ENCODE data around the gene ZNF451. TPM values are rescaled to one million over a fixed set of nuclear protein-coding genes. Genes with fewer than 3 reads are reported as not detected.

Gene ZNF451
- total RNA-seq, 1 donor from 2014 or later: 69.3 TPM

DNA sequence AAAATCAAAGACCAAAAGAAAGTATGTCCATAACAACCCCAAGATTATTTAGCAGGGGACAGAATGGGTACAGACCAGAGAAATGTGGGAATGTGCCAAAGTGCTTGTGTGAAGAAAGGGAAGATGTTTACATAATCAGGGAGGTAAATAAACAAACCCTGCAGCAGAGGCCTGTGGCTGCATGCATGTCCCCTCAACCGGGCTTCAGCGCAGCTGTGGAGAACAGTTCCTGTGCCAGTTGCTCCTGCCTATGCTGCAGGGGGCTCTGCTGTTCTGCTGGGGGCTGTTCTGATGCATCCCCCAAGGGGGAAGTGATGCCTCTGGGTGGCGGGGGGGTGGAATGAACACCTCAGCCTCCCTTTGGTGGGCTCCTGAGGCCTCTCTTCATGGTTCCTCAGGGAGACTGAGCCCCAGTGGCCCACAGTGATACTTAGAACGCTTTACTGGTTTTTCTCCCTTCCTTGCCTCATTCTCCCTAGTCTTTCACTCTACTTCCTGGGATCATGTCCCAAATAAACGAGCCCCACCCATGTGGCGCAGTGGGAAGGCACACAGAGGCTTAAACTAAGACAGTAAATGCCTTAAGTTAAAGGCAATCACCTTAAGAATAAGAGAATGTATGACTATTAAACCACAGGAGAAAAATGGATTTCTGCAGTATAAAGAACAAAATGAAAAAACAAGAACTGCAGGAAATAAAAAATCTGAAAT is 109.1 kb downstream of the ZNF451 start:
- H3K4me3 ChIP-seq (ENCODE audit: insufficient read depth, low read depth, low read length): no peak overlapping the region
- no peaks in the 10 kb centered on the region for H3K4me1 ChIP-seq (ENCODE audit: insufficient read depth, low read length)
- H3K27ac ChIP-seq (ENCODE audit: low read depth, low read length): no peak overlapping the region
- Mint-ChIP-seq H3K27ac (ENCODE audit: unreplicated experiment) (no peak overlapping the region), H3K36me3 (ENCODE audit: low read depth, unreplicated experiment) (peaks cover 3% of the 10 kb centered on the region), H3K9me3 (ENCODE audit: unreplicated experiment) (no peaks in the 10 kb centered on the region), H3K4me3 (ENCODE audit: unreplicated experiment) (no peak overlapping the region), H3K27me3 (ENCODE audit: low read depth, unreplicated experiment) (no peaks in the 10 kb centered on the region), H3K4me1 (ENCODE audit: low read depth, unreplicated experiment) (no peaks in the 10 kb centered on the region)
- FAIRE-seq: no peak
- no peaks in the 10 kb centered on the region for H3K36me3 ChIP-seq (ENCODE audit: insufficient read depth, low read length)
- no peaks in the 10 kb centered on the region for H3K27me3 ChIP-seq (ENCODE audit: insufficient read depth, low read length)
- no peak overlapping the region for H2AFZ ChIP-seq (ENCODE audit: low read depth, low read length)
- H3K4me2 ChIP-seq (ENCODE audit: low read length): no peak overlapping the region
- H3K9me3 ChIP-seq (ENCODE audit: insufficient read depth, low read depth, low read length): no peaks in the 10 kb centered on the region
- TF ChIP-seq, protein P1, sequence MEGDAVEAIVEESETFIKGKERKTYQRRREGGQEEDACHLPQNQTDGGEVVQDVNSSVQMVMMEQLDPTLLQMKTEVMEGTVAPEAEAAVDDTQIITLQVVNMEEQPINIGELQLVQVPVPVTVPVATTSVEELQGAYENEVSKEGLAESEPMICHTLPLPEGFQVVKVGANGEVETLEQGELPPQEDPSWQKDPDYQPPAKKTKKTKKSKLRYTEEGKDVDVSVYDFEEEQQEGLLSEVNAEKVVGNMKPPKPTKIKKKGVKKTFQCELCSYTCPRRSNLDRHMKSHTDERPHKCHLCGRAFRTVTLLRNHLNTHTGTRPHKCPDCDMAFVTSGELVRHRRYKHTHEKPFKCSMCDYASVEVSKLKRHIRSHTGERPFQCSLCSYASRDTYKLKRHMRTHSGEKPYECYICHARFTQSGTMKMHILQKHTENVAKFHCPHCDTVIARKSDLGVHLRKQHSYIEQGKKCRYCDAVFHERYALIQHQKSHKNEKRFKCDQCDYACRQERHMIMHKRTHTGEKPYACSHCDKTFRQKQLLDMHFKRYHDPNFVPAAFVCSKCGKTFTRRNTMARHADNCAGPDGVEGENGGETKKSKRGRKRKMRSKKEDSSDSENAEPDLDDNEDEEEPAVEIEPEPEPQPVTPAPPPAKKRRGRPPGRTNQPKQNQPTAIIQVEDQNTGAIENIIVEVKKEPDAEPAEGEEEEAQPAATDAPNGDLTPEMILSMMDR (IDR thresholded peaks at IDR 0.05; ENCODE audit: insufficient read depth, low read depth, low read length): no peak
- TF ChIP-seq EZH2 (IDR thresholded peaks at IDR 0.05; ENCODE audit: insufficient read depth, low read length): no peak
- H4K20me1 ChIP-seq (ENCODE audit: insufficient read depth, low read length): peaks cover 11% of the 10 kb centered on the region
- peaks cover 50% of the 10 kb centered on the region for H3K79me2 ChIP-seq (ENCODE audit: insufficient read depth, low read length)
- no peak for DNase-seq (ENCODE audit: low read depth)
- no peak overlapping the region for H3K9ac ChIP-seq (ENCODE audit: low read length)

DNA sequence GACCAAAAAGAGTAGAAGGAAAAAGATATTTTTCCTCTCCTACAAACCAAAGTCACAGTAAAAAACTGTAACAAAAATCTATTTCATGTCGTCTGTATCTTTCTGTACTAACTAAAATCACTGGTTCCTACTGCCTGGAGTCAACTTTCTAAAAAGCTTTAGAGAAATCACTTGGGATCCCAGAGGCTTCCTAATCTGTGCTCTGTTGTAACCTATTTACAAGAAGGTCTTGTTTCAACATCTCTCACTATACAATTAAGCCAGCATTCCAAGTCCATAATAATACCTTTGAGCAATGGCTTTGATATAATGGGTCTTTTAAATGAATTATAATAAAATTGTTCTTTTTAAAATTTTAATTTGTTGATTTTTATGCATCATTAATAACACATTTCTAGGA is 111.7 kb downstream of the ZNF451 start:
- Histone ChIP-seq H3K9me3 (ENCODE audit: insufficient read depth, low read depth, low read length) (no peaks in the 10 kb centered on the region), H3K4me1 (ENCODE audit: insufficient read depth, low read length) (no peaks in the 10 kb centered on the region), H2AFZ (ENCODE audit: low read depth, low read length) (no peak overlapping the region), H3K79me2 (ENCODE audit: insufficient read depth, low read length) (peaks cover 69% of the 10 kb centered on the region), H3K4me2 (ENCODE audit: low read length) (no peak overlapping the region), H3K27me3 (ENCODE audit: insufficient read depth, low read length) (no peaks in the 10 kb centered on the region), H3K4me3 (ENCODE audit: insufficient read depth, low read depth, low read length) (no peak overlapping the region), H3K9ac (ENCODE audit: low read length) (no peak overlapping the region), H4K20me1 (ENCODE audit: insufficient read depth, low read length) (peaks cover 22% of the 10 kb centered on the region), H3K36me3 (ENCODE audit: insufficient read depth, low read length) (peaks cover 5% of the 10 kb centered on the region), H3K27ac (ENCODE audit: low read depth, low read length) (no peak overlapping the region)
- Mint-ChIP-seq H3K36me3 (ENCODE audit: low read depth, unreplicated experiment) (peaks cover 3% of the 10 kb centered on the region), H3K4me1 (ENCODE audit: low read depth, unreplicated experiment) (peaks cover 14% of the 10 kb centered on the region), H3K9me3 (ENCODE audit: unreplicated experiment) (no peaks in the 10 kb centered on the region), H3K4me3 (ENCODE audit: unreplicated experiment) (no peak overlapping the region), H3K27ac (ENCODE audit: unreplicated experiment) (no peak overlapping the region), H3K27me3 (ENCODE audit: low read depth, unreplicated experiment) (no peaks in the 10 kb centered on the region)
- FAIRE-seq: no peak
- no peak for TF ChIP-seq EZH2 (IDR thresholded peaks at IDR 0.05; ENCODE audit: insufficient read depth, low read length)
- TF ChIP-seq, protein P1 (IDR thresholded peaks at IDR 0.05; ENCODE audit: insufficient read depth, low read depth, low read length): no peak
- DNase-seq (ENCODE audit: low read depth): no peak

Data from astrocyte (in vitro differentiated cells and primary cell).